GM12891 (cell line): ENCODE results near the gene DCAF12.

Source experiments
- PAX5 ChIP-seq: IDR thresholded peaks from 2 replicates; pipeline ENCODE4 v1.6.1; 2011; ENCODE audit warnings: low read length, moderate library complexity, mild to moderate bottlenecking; ENCODE audit not compliant: insufficient read depth, severe bottlenecking
- POLR2A ChIP-seq: IDR thresholded peaks from 2 replicates; pipeline ENCODE4 v1.6.1; 2011; ENCODE audit warnings: low read depth, low read length, control low read depth
- POLR2AphosphoS5 ChIP-seq: IDR thresholded peaks from 2 replicates; pipeline ENCODE4 v1.6.1; 2011; ENCODE audit warnings: low read depth, low read length, control low read depth
- POU2F2 ChIP-seq: IDR thresholded peaks from 2 replicates; pipeline ENCODE4 v1.6.1; 2011; ENCODE audit warnings: low read depth, mild to moderate bottlenecking, control low read depth, low read length, moderate library complexity
- SPI1 ChIP-seq: IDR thresholded peaks from 2 replicates; pipeline ENCODE4 v1.6.1; 2011; ENCODE audit warnings: low read depth, low read length, control low read depth
- TAF1 ChIP-seq: IDR thresholded peaks from 2 replicates; pipeline ENCODE4 v1.6.1; 2011; ENCODE audit warnings: low read depth, low read length, control low read depth

- no peak for TF ChIP-seq TAF1
- TF ChIP-seq POLR2AphosphoS5: no peak
- TF ChIP-seq POLR2A: no peak
- no peak for TF ChIP-seq POU2F2
- TF ChIP-seq SPI1: no peak
- TF ChIP-seq PAX5: no peak
These were observed 1.6 kb downstream of the DCAF12 start for GRCh38 chr9:34124926-34125325.
